ENCODE measurements around the gene LIPA.
A peak's percentile ranks its signal among the peaks of the same experiment; 100 is the strongest.
"Not testable (repeated sequence)": the region's sequence is repeated elsewhere in the genome, so short reads cannot be mapped to it uniquely, and the experiment has no call there.

LIPA gene

GRCh38 chr10:89185658-89186057, 65.9 kb downstream of the LIPA start:
- FAIRE-seq = no peak
- DNase-seq (ENCODE audit: insufficient read length, low spot score) = no peak

GRCh38 chr10:89184638-89185037, 66.9 kb downstream of the LIPA start:
- TF ChIP-seq SPI1 (IDR thresholded peaks at IDR 0.05; ENCODE audit: low read depth, low read length) (no peak), POLR2AphosphoS5 (IDR thresholded peaks at IDR 0.05; ENCODE audit: low read depth, low read length) (no peak), TAF1 (IDR thresholded peaks at IDR 0.05; ENCODE audit: low read depth, low read length) (no peak), POU2F2 (IDR thresholded peaks at IDR 0.05; ENCODE audit: low read depth, low read length) (no peak), PAX5 (IDR thresholded peaks at IDR 0.05; ENCODE audit: insufficient read depth, low read length, severe bottlenecking) (no peak), POLR2A (IDR thresholded peaks at IDR 0.05; ENCODE audit: low read depth, low read length) (no peak)
- FAIRE-seq = no peak
- DNase-seq (ENCODE audit: insufficient read length, low spot score) = no peak

More at GRCh38 chr10:89185658-89186057, 65.9 kb downstream of the LIPA start:
- no peak for TF ChIP-seq TAF1 (IDR thresholded peaks at IDR 0.05; ENCODE audit: low read depth, low read length)
- no peak for TF ChIP-seq PAX5 (IDR thresholded peaks at IDR 0.05; ENCODE audit: insufficient read depth, low read length, severe bottlenecking)
- TF ChIP-seq POLR2AphosphoS5 (IDR thresholded peaks at IDR 0.05; ENCODE audit: low read depth, low read length) = no peak
- no peak for TF ChIP-seq POU2F2 (IDR thresholded peaks at IDR 0.05; ENCODE audit: low read depth, low read length)
- TF ChIP-seq SPI1 (IDR thresholded peaks at IDR 0.05; ENCODE audit: low read depth, low read length) = no peak
- no peak for TF ChIP-seq POLR2A (IDR thresholded peaks at IDR 0.05; ENCODE audit: low read depth, low read length)

- no peak for TF ChIP-seq SPI1 (IDR thresholded peaks at IDR 0.05; ENCODE audit: low read depth, low read length)
- no peak for TF ChIP-seq POLR2AphosphoS5 (IDR thresholded peaks at IDR 0.05; ENCODE audit: low read depth, low read length)
- TF ChIP-seq PAX5 (IDR thresholded peaks at IDR 0.05; ENCODE audit: insufficient read depth, low read length, severe bottlenecking) = no peak
- no peak for TF ChIP-seq POLR2A (IDR thresholded peaks at IDR 0.05; ENCODE audit: low read depth, low read length)
- no peak for TF ChIP-seq TAF1 (IDR thresholded peaks at IDR 0.05; ENCODE audit: low read depth, low read length)
- no peak for TF ChIP-seq POU2F2 (IDR thresholded peaks at IDR 0.05; ENCODE audit: low read depth, low read length)
- DNase-seq (ENCODE audit: insufficient read length, low spot score) = no peak
- FAIRE-seq = no peak
Observed at GRCh38 chr10:89183571-89183970, 68.0 kb downstream of the LIPA start.

GRCh38 chr10:89182894-89183293, 68.7 kb downstream of the LIPA start:
- TF ChIP-seq PAX5 (IDR thresholded peaks at IDR 0.05; ENCODE audit: insufficient read depth, low read length, severe bottlenecking) (no peak), POLR2AphosphoS5 (IDR thresholded peaks at IDR 0.05; ENCODE audit: low read depth, low read length) (no peak), POU2F2 (IDR thresholded peaks at IDR 0.05; ENCODE audit: low read depth, low read length) (no peak), POLR2A (IDR thresholded peaks at IDR 0.05; ENCODE audit: low read depth, low read length) (no peak), TAF1 (IDR thresholded peaks at IDR 0.05; ENCODE audit: low read depth, low read length) (no peak), SPI1 (IDR thresholded peaks at IDR 0.05; ENCODE audit: low read depth, low read length) (no peak)
- FAIRE-seq (peak; percentile 83), DNase-seq (ENCODE audit: insufficient read length, low spot score) (no peak)

GRCh38 chr10:89175816-89176215, 75.8 kb downstream of the LIPA start:
- FAIRE-seq (no peak), DNase-seq (ENCODE audit: insufficient read length, low spot score) (no peak)
- TF ChIP-seq PAX5 (IDR thresholded peaks at IDR 0.05; ENCODE audit: insufficient read depth, low read length, severe bottlenecking) (no peak), TAF1 (IDR thresholded peaks at IDR 0.05; ENCODE audit: low read depth, low read length) (no peak), SPI1 (IDR thresholded peaks at IDR 0.05; ENCODE audit: low read depth, low read length) (no peak), POLR2AphosphoS5 (IDR thresholded peaks at IDR 0.05; ENCODE audit: low read depth, low read length) (no peak), POLR2A (IDR thresholded peaks at IDR 0.05; ENCODE audit: low read depth, low read length) (no peak), POU2F2 (IDR thresholded peaks at IDR 0.05; ENCODE audit: low read depth, low read length) (no peak)

- FAIRE-seq (no peak), DNase-seq (ENCODE audit: insufficient read length, low spot score) (no peak)
- no peak for TF ChIP-seq POU2F2 (IDR thresholded peaks at IDR 0.05; ENCODE audit: low read depth, low read length)
Observed at GRCh38 chr10:89173075-89173474, 78.5 kb downstream of the LIPA start.

- DNase-seq (ENCODE audit: insufficient read length, low spot score) = no peak
- TF ChIP-seq TAF1 (IDR thresholded peaks at IDR 0.05; ENCODE audit: low read depth, low read length) (no peak), POLR2AphosphoS5 (IDR thresholded peaks at IDR 0.05; ENCODE audit: low read depth, low read length) (no peak), SPI1 (IDR thresholded peaks at IDR 0.05; ENCODE audit: low read depth, low read length) (no peak), POLR2A (IDR thresholded peaks at IDR 0.05; ENCODE audit: low read depth, low read length) (no peak), POU2F2 (IDR thresholded peaks at IDR 0.05; ENCODE audit: low read depth, low read length) (no peak), PAX5 (IDR thresholded peaks at IDR 0.05; ENCODE audit: insufficient read depth, low read length, severe bottlenecking) (no peak)
- peak; percentile 20 for FAIRE-seq
Observed at GRCh38 chr10:89171996-89172395, 79.6 kb downstream of the LIPA start.

GRCh38 chr10:89171263-89171872, 80.2 kb downstream of the LIPA start:
- TF ChIP-seq SPI1 (IDR thresholded peaks at IDR 0.05; ENCODE audit: low read depth, low read length) (no peak), POLR2AphosphoS5 (IDR thresholded peaks at IDR 0.05; ENCODE audit: low read depth, low read length) (no peak), PAX5 (IDR thresholded peaks at IDR 0.05; ENCODE audit: insufficient read depth, low read length, severe bottlenecking) (no peak), POU2F2 (IDR thresholded peaks at IDR 0.05; ENCODE audit: low read depth, low read length) (no peak), TAF1 (IDR thresholded peaks at IDR 0.05; ENCODE audit: low read depth, low read length) (no peak), POLR2A (IDR thresholded peaks at IDR 0.05; ENCODE audit: low read depth, low read length) (no peak)

GRCh38 chr10:89168354-89168900, 83.1 kb downstream of the LIPA start:
- DNase-seq (ENCODE audit: insufficient read length, low spot score) = not testable (repeated sequence)
- FAIRE-seq = peak; percentile 33

More at GRCh38 chr10:89171263-89171872, 80.2 kb downstream of the LIPA start:
- DNase-seq (ENCODE audit: insufficient read length, low spot score) (no peak), FAIRE-seq (no peak)

GRCh38 chr10:89167915-89168314, 83.7 kb downstream of the LIPA start:
- DNase-seq (ENCODE audit: insufficient read length, low spot score) (no peak), FAIRE-seq (no peak)
- TF ChIP-seq SPI1 (IDR thresholded peaks at IDR 0.05; ENCODE audit: low read depth, low read length) = no peak
- no peak for TF ChIP-seq POLR2A (IDR thresholded peaks at IDR 0.05; ENCODE audit: low read depth, low read length)
- no peak for TF ChIP-seq POU2F2 (IDR thresholded peaks at IDR 0.05; ENCODE audit: low read depth, low read length)
- TF ChIP-seq TAF1 (IDR thresholded peaks at IDR 0.05; ENCODE audit: low read depth, low read length) = no peak
- no peak for TF ChIP-seq POLR2AphosphoS5 (IDR thresholded peaks at IDR 0.05; ENCODE audit: low read depth, low read length)
- no peak for TF ChIP-seq PAX5 (IDR thresholded peaks at IDR 0.05; ENCODE audit: insufficient read depth, low read length, severe bottlenecking)
